Retinal pigment epithelial cell (primary cell): ENCODE results near the gene MACROH2A1.

Experiments
- DNase-seq: peaks from one replicate; pipeline ENCODE4 v3.0.0-alpha.2; 2010; ENCODE audit warnings: low read depth
- H3K4me3 ChIP-seq: 2 replicates; pipeline ENCODE4 v1.5.1; 2011; ENCODE audit warnings: mild to moderate bottlenecking, low read length, control low read depth, moderate library complexity
- CTCF ChIP-seq: conservative IDR thresholded peaks from 2 replicates; pipeline ENCODE4 v1.5.1; 2011; ENCODE audit warnings: low read depth, low read length, control low read depth, inconsistent platforms

Gene MACROH2A1

GRCh38 chr5:135322744-135323143 lies 76.3 kb downstream of the MACROH2A1 start:
- no peak overlapping the region for H3K4me3 ChIP-seq
- no peak for DNase-seq
- TF ChIP-seq CTCF: no peak

- TF ChIP-seq CTCF: no peak
- H3K4me3 ChIP-seq: no peak overlapping the region
- no peak for DNase-seq
Observed at GRCh38 chr5:135322271-135322670, 76.8 kb downstream of the MACROH2A1 start.

GRCh38 chr5:135320718-135321484 lies 78.1 kb downstream of the MACROH2A1 start:
- no peak for DNase-seq
- H3K4me3 ChIP-seq: no peak overlapping the region
- no peak for TF ChIP-seq CTCF

GRCh38 chr5:135319928-135320606 lies 79.0 kb downstream of the MACROH2A1 start:
- DNase-seq: no peak
- no peak overlapping the region for H3K4me3 ChIP-seq
- peak; percentile 23 for TF ChIP-seq CTCF

GRCh38 chr5:135319458-135319857 lies 79.6 kb downstream of the MACROH2A1 start:
- no peak for DNase-seq
- TF ChIP-seq CTCF: no peak

GRCh38 chr5:135318924-135319323 lies 80.1 kb downstream of the MACROH2A1 start:
- DNase-seq: no peak
- no peak for TF ChIP-seq CTCF
- no peak overlapping the region for H3K4me3 ChIP-seq

More at GRCh38 chr5:135319458-135319857, 79.6 kb downstream of the MACROH2A1 start:
- no peak overlapping the region for H3K4me3 ChIP-seq

GRCh38 chr5:135318037-135318436 lies 81.0 kb downstream of the MACROH2A1 start:
- no peak for TF ChIP-seq CTCF
- no peak overlapping the region for H3K4me3 ChIP-seq
- no peak for DNase-seq
